ENCODE measurements around the gene TIMMDC1. TPM values are rescaled to one million over a fixed set of nuclear protein-coding genes. Genes with fewer than 3 reads are reported as not detected.

Gene TIMMDC1
- polyA plus RNA-seq, 1 of the 3 experiments (the other 2 are of a cell fraction) = 128 TPM

- Histone ChIP-seq H3K4me1 (ENCODE audit: control insufficient read depth in 1 of 2, insufficient read depth in 2 of 2, low read depth in 1 of 2, low read length in 1 of 2) (no peaks in the 10 kb centered on the region; a peak in 1 of 4 replicates), H3F3A (replicated peaks; ENCODE audit: insufficient read depth) (no peaks in the 10 kb centered on the region), H3K36me3 (replicated peaks in 1 of 2; ENCODE audit: control insufficient read depth in 1 of 2, insufficient read depth in 2 of 2, low read length in 1 of 2) (no peaks in the 10 kb centered on the region), H2AFZ (ENCODE audit: low read depth) (no peak overlapping the region), H3K79me2 (ENCODE audit: insufficient read depth) (no peaks in the 10 kb centered on the region), H3K9ac (no peak overlapping the region), H3K9me3 (no peaks in the 10 kb centered on the region), H3K27ac (ENCODE audit: low read depth in 2 of 2, low read length in 1 of 2) (no peak overlapping the region), H3K27me3 (ENCODE audit: insufficient read depth) (no peaks in the 10 kb centered on the region), H3K4me3 (ENCODE audit: low read depth in 2 of 2, low read length in 1 of 2) (no peak overlapping the region), H3K4me2 (no peak overlapping the region), H4K20me1 (ENCODE audit: insufficient read depth) (no peaks in the 10 kb centered on the region), H3K9me2 (no peaks in the 10 kb centered on the region)
- ChIA-PET POLR2A (no interaction called here), CTCF (no interaction called here)
- 69% methylated on average over 3 of the region's 3 CpGs for WGBS (ENCODE audit: low lambda C conversion rate)
- TF ChIP-seq POLR2AphosphoS5 (IDR thresholded peaks at IDR 0.05; ENCODE audit: low read depth, low read length) (no peak), USF1 (IDR thresholded peaks at IDR 0.05; ENCODE audit: borderline replicate concordance, low read depth) (no peak), CHD2 (IDR thresholded peaks at IDR 0.05; ENCODE audit: low read length, partially characterized antibody) (no peak), SMC3 (IDR thresholded peaks at IDR 0.05; ENCODE audit: low read depth, low read length) (no peak), TCF12 (IDR thresholded peaks at IDR 0.05) (no peak), TEAD4 (IDR thresholded peaks at IDR 0.05; ENCODE audit: borderline replicate concordance, insufficient read depth) (no peak), JUND (IDR thresholded peaks at IDR 0.05) (no peak), FOSL2 (IDR thresholded peaks at IDR 0.05; ENCODE audit: borderline replicate concordance, low read depth) (no peak), GABPA (IDR thresholded peaks at IDR 0.05; ENCODE audit: low read depth) (no peak), RFX5 (IDR thresholded peaks at IDR 0.05; ENCODE audit: low read length) (no peak), RCOR1 (IDR thresholded peaks at IDR 0.05; ENCODE audit: low read length) (no peak), TAF1 (IDR thresholded peaks at IDR 0.05; ENCODE audit: borderline replicate concordance, low read depth, low read length) (no peak), MEF2A (IDR thresholded peaks at IDR 0.05; ENCODE audit: borderline replicate concordance, low read depth) (no peak), MXI1 (IDR thresholded peaks at IDR 0.05; ENCODE audit: low read depth, low read length) (no peak), EZH2phosphoT487 (IDR thresholded peaks at IDR 0.05; ENCODE audit: borderline replicate concordance, low read depth) (no peak), NFIC (IDR thresholded peaks at IDR 0.05; ENCODE audit: borderline replicate concordance) (no peak), EP300 (IDR thresholded peaks at IDR 0.05; ENCODE audit: borderline replicate concordance in 1 of 2, low read depth in 1 of 2, low read length in 1 of 2) (no peak), FOXJ3 (CRISPR knock-in tag; IDR thresholded peaks at IDR 0.05) (no peak)
- no peak for DNase-seq
Measured at GRCh38 chr3:119548341-119548740, 50.0 kb downstream of the TIMMDC1 start.

GRCh38 chr3:119550192-119550910 lies 52.0 kb downstream of the TIMMDC1 start:
- H3K9me2 ChIP-seq = no peaks in the 10 kb centered on the region
- H3K4me2 ChIP-seq = no peak overlapping the region
- H3K27me3 ChIP-seq (ENCODE audit: insufficient read depth) = no peaks in the 10 kb centered on the region
- no peaks in the 10 kb centered on the region for H3K36me3 ChIP-seq (replicated peaks in 1 of 2; ENCODE audit: control insufficient read depth in 1 of 2, insufficient read depth in 2 of 2, low read length in 1 of 2)
- H3F3A ChIP-seq (replicated peaks; ENCODE audit: insufficient read depth) = no peaks in the 10 kb centered on the region
- no peak overlapping the region for H3K27ac ChIP-seq (ENCODE audit: low read depth in 2 of 2, low read length in 1 of 2)
- H3K79me2 ChIP-seq (ENCODE audit: insufficient read depth) = no peaks in the 10 kb centered on the region
- ChIA-PET POLR2A (no interaction called here), CTCF (no interaction called here)
- H3K9me3 ChIP-seq = no peaks in the 10 kb centered on the region
- 89% methylated on average over 9 of the region's 9 CpGs for WGBS (ENCODE audit: low lambda C conversion rate)
- H2AFZ ChIP-seq (ENCODE audit: low read depth) = no peak overlapping the region
- no peak overlapping the region for H3K4me3 ChIP-seq (ENCODE audit: low read depth in 2 of 2, low read length in 1 of 2)
- no peak for DNase-seq
- H3K4me1 ChIP-seq (ENCODE audit: control insufficient read depth in 1 of 2, insufficient read depth in 2 of 2, low read depth in 1 of 2, low read length in 1 of 2) = no peaks in the 10 kb centered on the region; a peak in 1 of 4 replicates
- no peak overlapping the region for H3K9ac ChIP-seq
- no peaks in the 10 kb centered on the region for H4K20me1 ChIP-seq (ENCODE audit: insufficient read depth)
- TF ChIP-seq POLR2AphosphoS5 (IDR thresholded peaks at IDR 0.05; ENCODE audit: low read depth, low read length) (no peak), ELF1 (IDR thresholded peaks at IDR 0.05) (no peak), TAF1 (IDR thresholded peaks at IDR 0.05; ENCODE audit: borderline replicate concordance, low read depth, low read length) (no peak), MAX (IDR thresholded peaks at IDR 0.05; ENCODE audit: low read depth) (no peak), IRF3 (IDR thresholded peaks at IDR 0.05; ENCODE audit: low read depth, low read length) (no peak), TCF12 (IDR thresholded peaks at IDR 0.05) (no peak), CTCF (IDR thresholded peaks at IDR 0.05) (no peak), NFIC (IDR thresholded peaks at IDR 0.05; ENCODE audit: borderline replicate concordance) (no peak), CHD2 (IDR thresholded peaks at IDR 0.05; ENCODE audit: low read length, partially characterized antibody) (no peak), GABPA (IDR thresholded peaks at IDR 0.05; ENCODE audit: low read depth) (no peak), YY1 (IDR thresholded peaks at IDR 0.05; ENCODE audit: low read depth) (no peak), PBX3 (IDR thresholded peaks at IDR 0.05) (no peak), SMC3 (IDR thresholded peaks at IDR 0.05; ENCODE audit: low read depth, low read length) (no peak), JUND (IDR thresholded peaks at IDR 0.05) (no peak)
